GM03348 (cell line): ENCODE measurements around the gene RAMP1.
"Not testable (repeated sequence)": the region's sequence is repeated elsewhere in the genome, so short reads cannot be mapped to it uniquely, and the experiment has no call there.

Experiments
- DNase-seq: peaks from one replicate; pipeline ENCODE4 v3.0.0; 2012; ENCODE audit warnings: low spot score

RAMP1 gene

DNA sequence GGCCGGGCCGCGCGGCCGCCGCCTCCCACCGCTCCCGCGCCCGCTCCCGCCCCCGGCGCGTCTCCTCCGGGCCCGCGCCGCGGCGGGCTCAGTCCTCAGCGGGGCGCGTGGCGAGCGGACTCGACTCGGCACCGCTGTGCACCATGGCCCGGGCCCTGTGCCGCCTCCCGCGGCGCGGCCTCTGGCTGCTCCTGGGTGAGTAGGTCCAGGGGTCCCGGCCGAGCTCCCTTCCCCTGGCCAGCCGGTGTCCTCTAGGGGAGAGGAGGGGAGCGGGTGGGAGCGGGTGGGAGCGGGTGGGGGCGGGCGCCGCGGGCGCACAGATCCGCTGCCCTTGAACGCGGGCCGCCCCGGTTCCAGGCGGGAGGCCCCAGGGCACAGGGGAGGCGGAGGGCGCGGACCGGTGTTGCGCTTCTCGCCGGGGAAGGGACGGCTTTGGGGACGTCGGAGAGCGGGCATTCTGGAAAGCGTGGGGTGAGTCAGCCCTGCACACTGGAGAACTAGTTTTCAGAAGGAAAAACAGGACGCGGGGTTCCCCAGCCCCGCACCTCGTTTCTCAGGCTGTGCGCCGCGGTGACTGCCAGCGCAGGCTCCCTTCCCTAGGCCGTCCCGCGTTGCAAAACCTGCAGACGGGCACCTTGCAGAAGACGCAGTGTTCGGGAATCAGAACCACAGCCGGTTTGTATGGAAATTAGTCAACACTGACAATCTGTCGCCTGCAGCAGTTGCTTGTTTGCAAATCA is at the start of gene RAMP1:
RAMP1 (plus strand) TSS at position 91 of the 740 bp plus-strand sequence; CDS start at position 144, 53 bp downstream.
- peak; percentile 64 for DNase-seq

DNA sequence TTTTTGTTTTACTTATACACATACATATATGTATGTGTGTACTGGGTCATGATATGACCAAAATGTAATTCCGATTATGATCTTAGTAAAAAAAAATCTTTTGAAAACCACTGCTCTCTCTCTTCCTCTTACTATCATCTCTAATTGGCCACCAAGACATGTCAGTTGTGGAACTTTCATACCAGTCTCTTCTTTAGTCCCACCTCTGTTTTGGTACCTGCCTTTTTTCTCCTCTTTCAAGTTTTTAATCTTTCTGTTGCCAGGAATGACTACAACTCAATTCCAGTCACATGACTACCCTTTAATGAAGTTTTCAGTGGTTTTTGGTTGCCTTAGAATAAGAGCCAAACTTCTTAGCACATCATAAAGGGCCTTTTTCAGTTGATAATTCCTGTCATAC is 43.8 kb upstream of the RAMP1 start:
- no peak for DNase-seq

DNA sequence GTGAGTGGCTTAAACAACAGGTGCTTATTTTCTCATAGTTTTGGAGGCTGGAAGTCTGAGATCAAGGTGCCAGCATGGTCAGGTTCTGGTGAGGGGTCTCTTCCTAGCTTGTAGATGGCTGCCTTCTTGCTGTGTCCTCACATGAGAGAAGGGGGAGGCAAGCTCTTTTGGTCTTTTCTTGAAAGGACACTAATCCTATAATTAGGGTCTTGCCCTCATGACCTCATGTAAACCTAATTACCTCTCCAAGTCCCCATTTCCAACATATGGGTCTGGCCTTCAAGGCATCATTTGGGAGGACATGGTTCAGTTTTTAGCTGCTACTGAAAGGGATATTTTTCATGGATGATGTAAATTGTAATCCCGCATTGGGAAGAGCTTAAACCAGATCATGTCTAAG is 42.9 kb upstream of the RAMP1 start:
- DNase-seq = no peak

DNA sequence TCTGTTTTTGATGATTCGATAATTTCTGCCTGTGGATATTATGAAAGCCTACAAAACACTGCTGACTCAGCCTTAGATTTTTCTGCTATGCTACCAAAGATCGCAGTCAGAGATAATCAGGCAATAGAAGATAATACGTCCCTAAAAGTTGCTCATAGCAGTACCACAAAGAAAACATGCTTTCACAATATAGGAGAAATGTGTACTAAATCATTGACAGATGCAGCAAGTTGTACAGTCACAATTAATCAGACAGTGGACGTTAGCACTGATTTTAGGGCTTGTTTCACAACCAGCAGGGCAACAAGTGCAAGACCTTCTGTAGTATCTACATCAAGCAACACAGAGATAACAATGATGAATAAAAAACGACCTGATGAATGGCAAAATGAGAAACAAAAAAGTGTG is 41.4 kb upstream of the RAMP1 start:
- DNase-seq = peak; percentile 44

DNA sequence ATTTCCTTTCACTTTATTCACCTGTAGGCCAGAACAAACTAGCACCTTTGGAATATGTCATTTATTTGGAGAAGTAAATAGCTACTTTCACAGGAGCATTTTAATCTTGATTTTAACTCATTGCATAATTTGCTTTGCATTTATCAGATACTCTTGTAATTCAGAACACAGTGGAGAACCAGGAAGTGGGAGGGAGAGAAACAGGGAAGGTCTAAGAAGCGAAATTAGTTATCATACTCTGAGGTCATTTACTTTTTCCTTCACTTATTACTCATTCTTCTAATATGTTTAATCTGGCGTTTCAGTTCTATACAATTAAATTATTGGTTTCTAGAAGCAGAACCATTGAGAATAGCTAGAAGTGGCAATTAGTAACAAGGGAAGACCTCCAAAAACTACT is 40.2 kb upstream of the RAMP1 start:
- no peak for DNase-seq

DNA sequence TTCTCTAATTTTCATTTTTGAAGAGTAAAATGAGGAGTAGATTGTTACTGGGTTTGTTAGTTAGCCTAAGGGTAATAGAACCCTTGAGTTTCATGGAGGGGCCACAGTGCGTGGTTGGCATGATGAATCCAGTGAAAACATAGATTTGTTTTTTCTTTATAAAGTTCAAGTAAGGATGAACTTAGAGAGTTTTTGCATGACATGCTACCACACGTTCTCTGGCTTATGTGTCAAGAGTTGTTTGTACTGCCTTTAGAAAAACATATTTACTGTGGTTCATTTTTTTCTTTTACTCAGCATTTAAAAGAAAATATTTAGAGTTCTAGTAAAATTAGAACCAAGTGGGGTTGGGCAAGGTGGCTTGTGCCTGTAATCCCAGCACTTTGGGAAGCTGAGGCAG is 39.0 kb upstream of the RAMP1 start:
- DNase-seq = no peak

DNA sequence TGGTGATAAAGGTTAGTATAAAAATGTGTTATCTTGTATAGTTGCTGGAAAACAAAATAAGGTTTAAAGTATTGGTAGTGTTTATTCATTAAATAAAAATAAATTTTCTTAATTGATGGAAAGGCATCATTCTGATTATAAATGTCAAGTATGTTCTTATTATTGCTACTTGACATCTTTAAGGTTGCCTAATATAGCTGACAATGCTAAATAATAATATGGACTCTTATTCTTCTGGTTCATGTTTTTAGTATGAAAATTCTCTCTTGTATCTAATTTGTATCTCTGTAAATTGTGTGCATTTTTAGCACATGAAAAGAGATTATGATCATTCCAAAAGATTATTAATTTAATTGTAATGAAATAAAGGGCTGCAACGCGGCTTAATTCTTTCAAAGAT is 35.9 kb upstream of the RAMP1 start:
- no peak for DNase-seq

DNA sequence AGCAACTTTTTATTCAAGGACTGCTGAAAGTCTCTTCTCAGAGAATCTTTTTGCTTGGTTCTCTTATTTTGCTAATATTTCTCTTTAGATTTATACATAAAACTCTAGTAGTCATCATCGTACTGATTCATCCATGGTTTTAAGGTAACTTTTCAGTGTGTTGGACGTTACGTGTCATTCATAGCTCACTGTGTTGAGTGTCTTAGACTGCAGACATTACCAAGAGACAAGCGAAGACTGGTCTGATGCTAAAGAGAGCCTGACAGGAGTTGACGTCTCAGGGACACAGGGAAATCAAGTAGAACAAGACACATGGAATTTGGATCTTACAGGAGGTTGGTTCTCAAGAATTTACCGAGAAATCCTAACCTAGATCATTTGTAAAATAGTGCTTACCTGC is 35.3 kb upstream of the RAMP1 start:
- DNase-seq = no peak

DNA sequence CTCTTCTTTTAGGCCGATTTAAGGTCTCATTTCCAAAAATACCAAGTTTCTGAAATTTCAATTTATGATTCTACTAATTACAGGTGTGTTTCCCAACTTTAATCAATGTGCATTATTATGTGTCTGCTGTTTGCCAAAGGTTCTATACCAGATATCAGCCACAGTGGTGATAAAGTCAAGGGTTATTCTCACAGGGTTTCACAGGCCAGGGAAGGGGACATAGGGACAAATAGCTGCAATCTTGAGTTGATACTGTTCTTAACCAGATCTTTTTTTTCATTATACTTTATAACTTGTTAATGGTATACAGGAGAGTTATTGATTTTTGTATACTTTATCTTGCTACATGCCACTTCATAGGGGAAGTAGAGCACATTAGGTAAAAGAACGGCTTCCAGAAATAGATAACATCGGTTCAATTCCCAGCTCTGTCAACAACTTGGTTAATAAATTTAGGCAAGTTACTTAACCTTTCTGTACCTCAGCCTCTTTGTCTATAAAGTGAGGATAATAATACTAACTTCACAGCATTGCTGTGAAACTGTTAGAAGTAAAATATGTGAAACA is 31.9 kb upstream of the RAMP1 start:
- DNase-seq = no peak

DNA sequence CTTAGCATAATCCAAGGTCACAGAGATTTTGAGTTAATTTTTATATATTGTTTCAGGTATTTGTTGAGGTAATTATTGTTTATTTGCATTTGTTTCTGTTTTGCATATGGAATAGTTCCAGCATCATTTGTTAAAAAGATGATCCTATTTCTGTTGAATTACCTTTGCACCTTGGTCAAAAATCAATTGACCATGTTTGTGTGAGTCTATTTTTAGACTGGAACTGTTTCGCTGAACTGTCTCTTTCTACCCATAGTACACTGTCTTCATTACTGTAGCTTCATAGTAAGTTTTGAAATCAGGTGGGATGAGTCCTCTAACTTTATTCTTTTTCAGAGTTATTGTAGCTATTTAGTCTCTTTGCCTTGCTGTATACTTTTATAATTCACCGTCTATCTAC is 28.9 kb upstream of the RAMP1 start:
- DNase-seq = no peak

DNA sequence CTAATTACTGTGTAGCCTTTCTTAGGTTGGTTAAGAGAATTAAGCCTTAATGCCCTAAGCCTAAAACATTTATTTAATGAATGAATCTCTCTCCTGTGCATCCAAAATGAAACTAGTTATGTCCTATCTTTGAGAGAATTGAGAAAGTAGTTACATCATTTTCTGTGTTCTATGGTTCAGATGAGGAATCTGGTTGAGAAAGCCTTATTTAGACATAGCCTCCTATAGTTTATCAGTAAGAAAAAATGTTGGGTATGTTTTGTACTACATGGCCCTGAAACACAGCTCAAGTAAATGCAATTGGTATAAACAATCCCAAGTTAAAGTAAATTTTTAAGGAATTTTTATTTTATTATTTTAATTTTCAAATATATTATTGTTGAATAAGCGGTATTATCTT is 25.9 kb upstream of the RAMP1 start:
- peak; percentile 13 for DNase-seq

DNA sequence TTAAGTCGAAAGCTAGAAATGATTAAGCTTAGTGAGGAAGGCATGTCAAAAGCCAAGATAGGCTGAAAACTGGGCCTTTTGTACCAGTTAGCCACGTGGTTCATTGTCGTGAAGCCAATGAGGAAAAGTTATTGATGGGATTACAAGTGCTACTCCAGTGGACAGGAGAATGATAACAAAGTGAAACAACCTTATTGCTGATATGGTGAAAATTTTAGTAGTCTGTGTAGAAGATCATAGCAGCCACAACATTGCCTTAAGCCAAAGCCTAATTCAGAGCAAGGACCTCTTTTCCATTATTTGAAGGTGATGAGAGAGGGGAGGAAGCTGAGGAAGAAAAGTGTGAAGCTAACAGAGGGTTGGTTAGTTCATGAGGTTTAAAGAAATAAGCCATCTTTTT is 24.1 kb upstream of the RAMP1 start:
- no peak for DNase-seq

DNA sequence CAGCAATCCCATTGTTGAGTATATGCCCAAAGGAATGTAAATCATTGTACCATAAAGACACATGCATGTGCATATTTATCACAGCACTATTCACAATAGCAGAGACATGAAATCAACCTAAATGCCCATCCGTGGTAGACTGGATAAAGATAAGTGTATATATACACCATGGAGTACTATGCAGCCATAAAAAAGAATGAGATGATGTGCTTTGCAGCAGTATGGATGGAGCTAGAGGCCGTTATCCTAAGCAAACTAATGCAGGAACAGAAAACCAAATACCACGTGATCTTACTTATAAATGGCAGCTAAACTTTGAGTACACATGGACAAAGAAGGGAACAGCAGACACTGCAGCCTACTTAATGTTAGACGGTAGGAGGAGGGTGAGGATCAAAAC is 18.4 kb upstream of the RAMP1 start:
- DNase-seq = no peak

DNA sequence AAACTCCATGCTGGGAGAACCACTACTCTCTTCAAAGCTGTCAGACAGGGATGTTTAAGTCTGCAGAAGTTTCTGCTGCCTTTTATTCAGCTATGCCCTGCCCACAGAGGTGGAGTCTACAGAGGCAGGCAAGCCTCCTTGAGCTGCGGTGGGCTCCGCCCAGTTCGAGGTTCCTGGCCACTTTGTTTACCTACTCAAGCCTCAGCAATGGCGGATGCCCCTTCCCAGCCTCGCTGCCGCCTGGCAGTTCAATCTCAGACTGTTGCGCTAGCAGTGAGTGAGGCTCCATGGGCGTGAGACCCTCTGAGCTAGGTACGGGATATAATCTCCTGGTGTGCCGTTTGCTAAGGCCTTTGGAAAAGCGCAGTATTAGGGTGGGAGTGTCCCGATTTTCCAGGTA is 10.5 kb upstream of the RAMP1 start:
- not testable (repeated sequence) for DNase-seq

DNA sequence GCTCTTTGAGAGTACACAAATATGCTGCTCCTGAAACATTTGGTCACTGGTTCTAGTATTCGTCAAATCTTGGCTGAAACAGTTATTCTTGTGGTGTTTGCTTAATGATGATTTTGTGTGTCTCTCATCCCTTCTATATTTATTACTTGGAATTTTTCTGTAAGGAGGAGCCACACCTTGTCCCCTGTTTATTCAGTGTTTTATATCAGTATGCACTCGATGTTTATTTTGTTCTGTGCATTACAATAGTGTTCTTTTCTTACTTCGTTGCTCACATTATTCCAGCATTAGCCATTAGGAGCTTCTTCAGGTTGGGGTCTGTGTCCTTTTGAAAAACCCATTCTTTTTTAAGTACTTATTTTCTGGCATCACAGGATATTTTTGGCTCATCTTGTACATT is 5.1 kb upstream of the RAMP1 start:
- no peak for DNase-seq

DNA sequence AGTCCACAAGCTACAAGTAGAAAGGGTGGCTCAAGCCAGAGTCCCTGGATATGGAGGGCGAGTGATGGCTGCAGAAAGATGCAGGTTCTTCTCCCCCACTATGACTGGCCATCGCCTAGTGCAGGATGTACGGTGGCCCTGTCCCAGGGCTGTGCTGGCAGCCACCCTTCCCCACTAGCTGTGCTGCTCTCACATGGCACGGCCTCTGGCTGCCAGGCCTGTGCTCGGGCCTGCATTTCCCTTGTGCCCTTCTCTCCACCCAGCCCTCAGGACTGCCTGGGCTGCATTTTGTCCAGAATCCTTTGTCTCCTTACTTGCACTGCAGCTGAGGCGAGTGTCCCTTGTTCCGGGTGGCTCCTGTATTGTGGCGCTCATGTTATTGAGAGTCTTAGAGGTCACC is 1.6 kb upstream of the RAMP1 start:
- no peak for DNase-seq

DNA sequence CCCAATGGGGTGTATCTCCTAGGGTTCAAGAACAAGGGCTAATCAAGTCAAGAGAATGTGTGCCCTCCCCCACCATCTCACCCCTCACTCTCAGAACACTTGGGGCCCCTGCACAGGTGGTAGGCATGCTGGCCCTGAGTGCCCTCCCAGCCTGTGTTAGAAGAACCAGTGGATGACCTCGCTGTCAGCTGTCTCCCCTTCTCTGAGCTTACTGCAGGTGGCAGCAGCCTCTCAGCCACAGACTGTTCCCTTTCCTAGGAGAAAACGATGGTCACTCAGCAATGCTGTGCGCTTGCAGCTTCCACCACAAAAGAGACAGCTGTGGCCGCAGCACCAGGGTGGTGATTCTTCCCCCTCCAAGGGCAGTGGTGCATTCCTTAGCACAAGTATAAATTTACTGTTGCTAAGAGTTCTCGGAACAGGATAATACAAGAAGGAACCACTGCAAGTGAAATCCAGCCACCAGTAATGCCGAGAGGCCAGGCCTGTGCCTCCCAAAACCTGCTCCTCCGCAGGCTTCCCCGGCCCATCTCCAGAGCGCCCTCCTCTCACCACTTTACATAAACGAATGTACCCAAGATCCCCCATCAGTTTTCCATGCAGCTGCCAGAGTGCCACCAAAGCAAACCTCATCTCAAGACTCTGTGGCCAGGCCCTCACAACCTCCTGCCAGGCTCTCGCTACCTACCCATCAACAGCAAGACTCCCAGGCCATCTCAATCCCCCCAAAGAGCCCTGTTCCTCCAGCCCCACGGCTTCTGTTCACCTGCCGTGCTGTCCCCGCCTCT is 935 bp upstream of the RAMP1 start:
- DNase-seq = peak; percentile 92

DNA sequence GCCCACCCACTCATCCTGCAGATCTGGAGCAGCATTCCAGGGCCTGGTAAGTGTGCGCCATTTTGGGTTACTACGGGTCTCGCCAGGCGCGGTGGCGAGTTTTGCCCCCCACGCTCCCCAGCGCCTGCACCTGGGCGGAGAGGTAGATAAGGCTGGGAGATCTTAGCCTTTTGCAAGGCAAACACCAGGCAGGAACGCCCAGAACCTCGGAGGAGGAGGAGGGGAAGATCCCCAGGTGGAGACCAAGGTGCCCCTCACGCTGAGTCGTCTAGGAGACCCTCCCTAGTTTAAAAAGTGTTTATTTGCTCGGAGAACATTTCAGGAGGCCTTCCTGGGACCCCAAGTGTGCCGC is 365 bp upstream of the RAMP1 start:
- no peak for DNase-seq

DNA sequence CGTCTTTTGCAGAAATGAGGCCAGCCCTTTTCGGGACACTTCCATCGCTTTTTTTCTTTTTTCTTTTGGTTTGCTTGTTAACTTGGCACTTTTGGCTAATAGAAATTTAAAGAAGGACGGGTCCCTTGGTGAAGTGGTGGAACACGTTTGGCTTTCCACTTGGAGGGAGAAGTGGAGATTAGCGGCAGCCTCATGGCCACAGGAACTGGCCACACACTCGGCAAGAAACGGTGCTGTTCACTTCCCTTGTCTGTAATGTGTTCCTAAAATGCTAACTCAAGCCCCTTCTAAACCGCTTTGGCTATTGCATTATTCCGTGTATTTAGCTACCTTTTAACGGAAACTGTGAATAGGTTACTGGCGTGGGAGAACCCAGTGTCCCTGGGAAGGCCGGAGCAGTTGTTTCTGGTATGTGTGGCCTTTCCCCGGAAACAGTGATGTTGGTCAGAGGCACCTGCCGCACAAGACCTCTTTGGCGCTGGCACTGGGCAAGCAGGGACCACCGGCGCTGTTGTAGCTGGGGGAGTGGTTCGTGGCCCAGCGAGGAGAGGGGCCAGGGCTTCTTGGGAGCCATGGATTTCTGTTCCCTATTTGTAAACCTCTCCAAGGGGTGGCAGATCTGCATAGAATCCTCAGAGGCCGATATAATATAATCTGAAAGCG is 981 bp downstream of the RAMP1 start:
- no peak for DNase-seq

DNA sequence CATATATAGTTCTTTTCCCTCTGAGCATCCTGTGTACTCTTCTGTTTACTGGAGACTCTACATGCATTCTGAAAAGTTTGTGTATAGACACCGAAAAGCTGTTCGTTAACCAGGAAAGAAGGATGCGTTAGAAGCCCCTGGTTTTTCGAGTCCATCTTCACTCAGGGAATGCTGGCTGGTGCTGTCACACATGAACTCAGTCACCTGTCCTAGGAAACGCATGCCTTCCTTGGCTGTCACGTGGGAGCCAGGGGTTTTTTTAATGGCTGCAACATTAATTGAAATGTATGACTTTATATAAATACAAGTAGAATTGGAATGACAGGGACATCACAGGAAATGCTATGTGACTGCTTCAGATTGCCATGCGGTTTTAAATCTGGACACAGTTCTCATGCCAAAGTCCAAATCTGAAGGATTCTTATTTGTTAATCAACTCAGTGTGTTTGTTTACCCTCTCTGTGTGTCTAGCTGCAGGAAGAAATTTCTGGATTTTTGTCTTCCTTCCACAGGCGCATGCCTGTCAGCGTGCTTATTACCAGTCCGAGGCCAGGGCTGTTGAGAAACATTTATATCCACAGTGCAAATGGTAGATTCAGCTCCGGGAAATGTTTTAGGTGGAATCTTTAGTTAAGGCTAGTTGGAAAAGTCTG is 2.6 kb downstream of the RAMP1 start:
- DNase-seq = no peak

DNA sequence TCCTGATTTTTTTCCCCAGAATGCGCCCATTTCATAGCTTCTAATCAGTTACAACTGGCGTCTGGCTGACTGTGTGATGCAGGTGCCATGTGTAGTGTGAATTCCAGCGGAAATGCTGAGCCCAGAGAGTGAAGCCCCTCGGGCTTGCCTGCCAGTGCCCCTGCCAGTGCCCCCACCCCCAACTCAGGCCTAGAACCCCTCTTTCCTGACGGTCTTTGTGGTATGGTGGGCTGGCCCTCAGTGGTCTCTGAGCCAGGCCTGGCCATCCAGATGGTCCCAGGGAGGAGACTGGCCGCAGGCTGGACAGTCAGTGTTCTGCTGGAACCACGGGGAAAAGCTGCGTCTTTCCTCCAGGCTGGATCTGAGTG is 3.1 kb downstream of the RAMP1 start:
- no peak for DNase-seq

DNA sequence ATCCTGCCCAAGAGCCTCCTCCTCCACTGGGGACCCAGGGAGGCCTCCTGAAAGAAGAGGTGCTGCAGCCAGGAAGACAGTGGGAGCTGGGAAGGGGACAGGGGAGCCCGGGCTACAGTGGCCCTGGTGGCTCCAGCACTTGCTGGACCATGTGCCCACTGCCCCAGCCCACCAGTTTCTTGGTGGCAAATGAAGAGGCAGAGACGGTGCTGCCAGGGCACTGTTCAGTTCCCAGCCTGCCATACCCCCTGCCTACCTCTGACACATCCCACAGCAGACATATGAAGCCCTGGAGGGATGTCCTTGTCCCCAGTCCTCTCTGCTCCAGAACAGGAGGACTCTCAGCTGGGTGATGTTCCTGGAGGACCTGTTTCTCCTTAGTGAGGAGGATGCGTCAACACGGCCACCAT is 3.7 kb downstream of the RAMP1 start:
- peak; percentile 5 for DNase-seq
